ENCODE measurements around the gene ZNF841.
A peak's percentile ranks its signal among the peaks of the same experiment; 100 is the strongest.
"Not testable (repeated sequence)": the region's sequence is repeated elsewhere in the genome, so short reads cannot be mapped to it uniquely, and the experiment has no call there.

ZNF841 gene

DNA sequence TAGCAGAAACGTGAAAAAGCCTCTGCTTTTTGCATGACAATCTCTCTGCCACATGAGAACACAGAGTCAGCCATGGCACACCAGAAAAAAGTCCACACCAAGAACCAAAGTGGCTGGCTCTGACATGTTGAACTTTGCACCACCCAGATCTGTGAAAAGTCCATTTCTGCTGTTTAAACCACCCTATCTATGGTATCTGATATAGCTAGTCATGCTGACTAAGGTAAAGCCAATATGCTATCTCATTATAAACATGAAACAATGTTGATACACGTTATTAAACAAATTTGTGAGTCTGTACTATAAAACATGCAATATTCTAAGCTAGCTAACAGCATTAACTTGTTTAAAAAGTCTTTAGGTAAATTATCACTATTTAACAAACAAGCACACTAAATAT, 25.9 kb downstream of the ZNF841 start:
- no peak for DNase-seq (ENCODE audit: low read depth in 2 of 3, low spot score in 2 of 3)

DNA sequence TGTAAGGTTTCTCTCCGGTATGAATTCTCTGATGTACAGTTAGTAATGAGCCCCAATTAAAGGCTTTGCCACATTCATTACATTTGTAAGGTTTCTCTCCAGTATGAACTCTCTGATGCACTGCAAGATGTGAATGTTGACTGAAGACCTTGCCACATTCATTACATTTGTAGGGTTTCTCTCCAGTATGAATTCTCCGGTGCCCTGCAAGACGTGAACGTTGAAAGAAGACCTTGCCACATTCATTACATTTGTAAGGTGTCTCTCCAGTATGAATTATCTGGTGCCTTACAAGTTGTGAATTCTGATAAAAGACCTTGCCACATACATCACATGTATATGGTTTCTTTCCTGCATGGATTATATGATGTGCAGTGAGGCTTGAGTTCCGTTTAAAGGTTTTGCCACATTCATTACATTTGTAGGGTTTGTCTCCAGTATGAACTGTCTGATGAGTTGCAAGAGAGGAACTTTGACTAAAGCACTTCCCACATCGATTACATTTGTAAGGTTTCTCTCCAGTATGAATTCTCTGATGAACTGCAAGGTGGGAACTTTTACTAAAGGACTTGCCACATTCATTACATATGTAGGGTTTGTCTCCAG, 29.2 kb downstream of the ZNF841 start:
- DNase-seq (ENCODE audit: low read depth in 2 of 3, low spot score in 2 of 3): no peak

DNA sequence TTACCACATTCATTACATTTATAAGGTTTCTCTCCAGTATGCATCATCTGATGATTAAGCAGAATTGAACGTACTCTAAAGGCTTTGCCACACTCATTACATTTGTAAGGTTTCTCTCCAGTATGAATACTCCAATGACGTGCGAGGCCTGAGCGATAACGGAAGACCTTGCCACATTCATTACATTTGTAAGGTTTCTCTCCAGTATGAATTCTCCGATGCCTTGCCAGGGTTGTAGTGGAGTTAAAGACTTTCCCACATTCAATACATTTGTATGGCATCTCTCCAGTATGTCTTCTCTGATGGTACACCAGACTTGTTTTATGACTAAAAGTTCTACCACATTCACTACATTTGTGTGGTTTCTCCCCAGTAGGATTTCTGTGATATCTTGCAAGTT, 30.2 kb downstream of the ZNF841 start:
- no peak for DNase-seq (ENCODE audit: low read depth in 2 of 3, low spot score in 2 of 3)

DNA sequence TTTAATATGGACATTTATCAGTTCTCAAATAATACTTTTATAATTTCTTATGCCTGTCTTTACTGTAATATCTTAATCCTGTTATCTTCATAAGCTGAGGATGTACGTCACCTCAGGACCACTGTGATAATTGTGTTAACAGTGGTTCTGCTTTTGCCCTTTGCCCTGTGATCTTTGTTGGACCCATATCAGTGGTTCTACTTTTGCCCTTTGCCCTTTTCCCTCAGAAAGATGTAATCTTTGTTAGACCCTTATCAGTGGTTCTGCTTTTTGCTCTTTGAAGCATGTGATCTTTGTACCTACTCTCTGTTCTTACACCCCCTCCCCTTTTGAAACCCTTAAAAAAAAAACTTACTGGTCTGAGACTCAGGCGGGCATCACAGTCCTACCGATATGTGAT, 39.1 kb downstream of the ZNF841 start:
- not testable (repeated sequence) for DNase-seq (ENCODE audit: low read depth in 2 of 3, low spot score in 2 of 3)

DNA sequence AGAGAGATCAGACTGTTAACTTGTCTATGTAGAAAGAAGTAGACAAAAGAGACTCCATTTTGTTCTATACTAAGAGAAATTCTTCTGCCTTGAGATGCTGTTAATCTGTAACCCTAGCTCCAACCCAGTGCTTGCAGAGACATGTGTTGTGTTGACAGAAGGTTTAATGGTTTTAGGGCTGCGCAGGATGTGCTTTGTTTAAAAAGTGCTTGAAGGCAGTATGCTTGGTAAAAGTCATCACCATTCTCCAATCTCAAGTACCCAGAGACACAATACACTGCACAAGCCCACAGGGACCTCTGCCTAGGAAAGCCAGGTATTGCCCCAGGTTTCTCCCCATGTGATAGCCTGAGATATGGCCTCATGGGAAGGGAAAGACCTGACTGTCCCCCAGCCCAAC, 43.8 kb downstream of the ZNF841 start:
- DNase-seq (ENCODE audit: low read depth in 2 of 3, low spot score in 2 of 3): not testable (repeated sequence)

DNA sequence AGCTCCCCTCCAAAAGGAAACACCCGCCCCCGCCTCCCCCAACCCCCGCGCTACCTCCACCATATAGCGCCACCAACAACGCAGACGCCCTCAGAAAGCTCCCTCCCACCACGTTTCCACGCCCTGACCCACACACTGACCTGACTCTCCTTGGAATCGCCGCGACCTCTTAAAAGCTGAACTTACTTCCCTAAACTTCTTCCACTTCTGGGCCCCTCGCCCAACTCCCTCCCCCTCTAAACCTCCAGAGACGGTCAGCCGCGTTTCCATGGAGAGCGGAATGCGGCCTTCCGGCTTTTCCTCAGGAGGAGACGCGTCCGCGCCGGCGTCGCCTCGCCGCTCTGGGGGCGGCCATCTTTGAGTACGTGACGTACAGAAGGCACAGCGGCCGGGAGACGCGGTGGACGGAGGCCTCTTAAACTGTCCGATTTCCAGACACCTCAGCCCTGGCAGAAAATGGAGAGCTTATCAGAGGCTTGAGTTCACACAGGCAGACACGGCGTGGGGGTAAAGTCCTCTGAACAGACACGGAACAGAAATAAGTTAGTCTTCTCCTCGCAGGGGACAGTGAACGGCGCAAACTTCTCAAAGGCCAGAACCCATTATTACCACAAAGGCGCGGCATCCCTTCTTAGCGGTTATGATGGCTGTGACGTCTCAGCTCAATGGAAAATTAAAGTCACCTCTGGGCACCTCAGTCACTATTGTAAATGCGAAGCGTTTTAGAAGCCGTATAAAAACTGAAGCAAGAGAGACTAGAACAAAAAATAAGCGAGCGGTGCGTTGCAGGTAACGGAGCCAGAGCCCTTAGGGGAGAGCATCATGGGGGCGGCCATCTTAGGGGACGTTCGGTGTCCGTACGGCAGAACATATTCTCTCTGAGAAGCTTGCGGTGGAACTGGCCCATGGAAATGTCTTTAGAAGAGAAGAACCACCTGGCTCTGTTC, 46.7 kb downstream of the ZNF841 start, which contains the start of gene ZNF432:
TSS of gene ZNF432 (minus strand) at position 284 of the 947 bp plus-strand sequence. CDS start 1,970 bp downstream, outside the sequence.
- peak; percentile 52 to 61 (median 54) for DNase-seq (ENCODE audit: low read depth in 2 of 3, low spot score in 2 of 3)

DNA sequence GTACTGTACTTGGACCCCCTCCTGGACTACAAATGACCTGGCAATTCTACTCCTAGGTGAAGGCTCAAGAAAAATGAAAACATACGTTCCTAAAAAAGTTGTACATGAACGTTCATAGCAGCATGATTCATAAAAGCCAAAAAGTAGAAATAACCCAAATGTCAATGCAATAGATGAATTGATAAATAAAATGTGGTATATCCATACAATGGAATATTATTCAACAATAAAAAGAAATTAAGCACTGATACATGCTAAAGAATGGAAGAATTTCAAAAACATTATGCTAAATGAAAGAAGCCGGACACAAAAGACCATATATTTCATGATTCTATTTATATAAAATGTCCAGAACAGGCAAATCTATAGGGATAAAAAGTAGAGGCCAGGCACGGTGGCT, 56.4 kb downstream of the ZNF841 start:
- no peak for DNase-seq (ENCODE audit: low read depth in 2 of 3, low spot score in 2 of 3)

DNA sequence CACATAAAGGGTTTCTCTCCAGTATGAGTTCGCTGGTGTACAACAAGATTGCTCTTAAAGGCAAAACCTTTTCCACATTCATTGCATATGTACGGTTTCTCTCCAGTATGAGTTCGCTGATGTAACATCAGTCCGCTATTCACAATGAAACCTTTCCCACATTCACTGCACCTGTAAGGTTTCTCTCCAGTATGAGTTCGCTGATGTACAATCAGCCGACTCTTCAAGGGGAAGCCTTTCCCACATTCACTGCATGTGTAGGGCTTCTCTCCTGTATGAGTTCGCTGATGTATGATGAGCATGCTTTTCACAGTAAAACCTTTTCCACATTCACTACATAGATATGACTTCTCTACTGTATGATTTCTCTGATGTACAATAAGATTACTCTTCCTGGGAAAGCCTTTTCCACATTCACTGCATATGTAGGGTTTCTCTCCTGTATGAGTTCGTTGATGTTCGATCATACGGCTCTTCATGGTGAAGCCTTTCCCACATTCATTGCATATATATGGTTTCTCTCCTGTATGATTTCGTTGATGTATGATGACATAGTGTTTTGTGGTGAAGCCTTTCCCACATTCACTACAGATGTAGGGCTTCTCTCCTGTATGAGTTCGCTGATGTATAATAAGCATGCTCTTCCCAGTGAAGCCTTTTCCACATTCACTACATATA, 61.4 kb downstream of the ZNF841 start:
- no peak for DNase-seq (ENCODE audit: low read depth in 2 of 3, low spot score in 2 of 3)

DNA sequence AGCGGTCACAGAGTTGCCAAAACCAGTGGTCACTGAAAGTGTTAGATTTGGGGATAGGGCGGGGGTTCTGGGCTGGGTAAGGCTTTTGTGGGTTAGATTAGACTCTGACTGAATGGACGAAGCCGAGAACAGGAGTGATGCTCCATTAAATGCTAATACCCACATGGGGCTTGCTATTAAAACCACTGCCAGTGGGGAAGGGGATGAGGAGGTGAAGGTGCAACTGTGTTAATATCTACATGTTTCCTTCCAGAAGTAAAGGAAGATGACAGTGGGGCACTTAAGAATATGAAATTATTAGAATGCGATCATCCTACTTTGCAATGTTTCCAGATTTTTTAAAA, 66.8 kb downstream of the ZNF841 start:
- DNase-seq (ENCODE audit: low read depth in 2 of 3, low spot score in 2 of 3): no peak

DNA sequence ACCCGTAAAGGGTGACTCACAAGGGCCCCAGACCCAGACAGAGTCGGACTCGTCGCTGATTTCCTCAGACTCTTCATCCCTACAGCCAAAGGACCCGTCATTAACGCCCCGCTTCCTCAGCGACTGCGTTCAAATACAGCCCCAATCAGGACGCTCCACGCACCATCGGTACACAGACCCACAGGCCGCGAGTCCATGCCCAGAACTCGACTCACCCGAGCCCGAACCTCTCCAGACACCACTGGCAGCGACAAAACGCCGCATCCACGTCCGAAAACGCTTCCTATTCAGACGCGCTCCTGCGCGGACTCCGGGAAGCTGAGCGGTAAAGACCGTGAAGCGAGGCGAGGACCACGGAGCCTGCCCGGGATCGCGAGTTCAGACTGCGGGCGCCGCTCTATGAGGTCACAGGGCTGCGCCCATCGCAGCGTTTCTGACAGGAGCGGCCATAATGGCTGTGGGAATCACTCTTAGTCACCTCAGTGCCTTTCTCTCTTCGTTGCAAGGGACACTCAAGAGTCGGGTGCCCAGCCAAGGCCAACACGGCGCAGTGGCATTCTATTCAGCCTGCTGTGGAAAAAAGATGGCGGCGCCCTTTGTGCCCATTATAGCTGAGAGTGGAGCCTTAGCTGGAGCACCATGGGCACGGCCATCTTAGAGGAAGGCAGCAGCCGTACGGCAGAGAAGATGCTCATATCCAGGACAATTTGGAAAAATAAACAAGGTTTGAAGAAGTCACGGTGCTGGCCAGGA, 67.4 kb downstream of the ZNF841 start, which contains the start of gene ZNF614:
TSS of gene ZNF614 (minus strand) at position 353 of the 753 bp plus-strand sequence. CDS start 2,634 bp downstream, outside the sequence.
- peak; percentile 61 to 73 (median 71) for DNase-seq (ENCODE audit: low read depth in 2 of 3, low spot score in 2 of 3)

DNA sequence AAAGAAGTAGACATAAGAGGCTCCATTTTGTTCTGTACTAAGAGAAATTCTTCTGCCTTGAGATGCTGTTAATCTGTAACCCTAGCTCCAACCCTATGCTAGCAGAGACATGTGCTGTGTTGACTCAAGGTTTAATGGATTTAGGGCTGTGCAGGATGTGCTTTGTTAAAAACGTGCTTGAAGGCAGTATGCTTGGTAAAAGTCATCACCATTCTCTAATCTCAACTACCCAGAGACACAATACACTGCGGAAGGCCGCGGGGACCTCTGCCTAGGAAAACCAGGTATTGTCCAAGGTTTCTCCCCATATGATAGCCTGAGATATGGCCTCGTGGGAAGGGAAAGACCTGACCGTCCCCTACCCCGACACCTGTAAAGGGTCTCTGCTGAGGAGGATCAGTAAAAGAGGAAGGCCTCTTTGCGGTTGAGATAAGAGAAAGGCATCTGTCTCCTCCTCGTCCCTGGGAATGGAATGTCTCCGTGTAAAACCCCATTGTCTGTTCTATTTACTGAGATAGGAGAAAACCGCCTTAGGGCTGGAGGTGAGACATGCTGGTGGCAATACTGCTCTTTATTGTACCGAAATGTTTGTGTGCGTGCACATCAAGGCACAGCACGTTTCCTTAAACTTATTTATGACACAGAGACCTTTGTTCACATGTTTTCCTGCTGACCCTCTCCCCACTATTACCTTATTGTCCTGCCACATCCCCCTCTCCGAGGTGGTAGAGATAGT, 69.1 kb downstream of the ZNF841 start:
- DNase-seq (ENCODE audit: low read depth in 2 of 3, low spot score in 2 of 3): not testable (repeated sequence)

DNA sequence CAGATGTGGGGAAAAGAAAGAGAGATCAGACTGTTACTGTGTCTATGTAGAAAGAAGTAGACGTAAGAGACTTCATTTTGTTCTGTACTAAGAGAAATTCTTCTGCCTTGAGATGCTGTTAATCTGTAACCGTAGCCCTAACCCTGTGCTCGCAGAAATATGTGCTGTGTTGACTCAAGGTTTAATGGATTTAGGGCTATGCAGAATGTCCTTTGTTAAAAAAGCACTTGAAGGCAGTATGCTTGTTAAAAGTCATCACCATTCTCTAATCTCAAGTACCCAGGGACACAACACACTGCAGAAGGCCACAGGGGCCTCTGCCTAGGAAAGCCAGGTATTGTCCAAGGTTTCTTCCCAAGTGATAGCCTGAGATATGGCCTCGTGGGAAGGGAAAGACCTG, 71.1 kb downstream of the ZNF841 start:
- not testable (repeated sequence) for DNase-seq (ENCODE audit: low read depth in 2 of 3, low spot score in 2 of 3)

DNA sequence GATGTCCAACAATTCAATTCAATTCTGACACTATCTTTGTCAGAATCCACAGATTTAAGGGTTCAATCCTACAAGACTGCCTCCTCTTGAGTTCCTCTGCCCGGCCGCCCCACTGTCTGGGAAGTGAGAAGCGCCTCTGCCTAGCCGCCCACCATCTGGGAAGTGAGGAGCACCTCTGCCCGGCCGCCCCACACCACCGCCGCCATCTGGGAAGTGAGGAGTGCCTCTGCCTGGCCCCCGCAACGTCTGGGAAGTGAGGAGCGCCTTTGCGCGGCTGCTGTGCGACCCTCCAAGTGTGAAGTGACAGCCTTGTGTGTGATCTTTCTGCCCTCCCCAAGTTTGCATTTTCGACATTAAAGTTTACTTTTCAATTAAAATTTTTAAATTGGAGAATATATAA, 73.4 kb downstream of the ZNF841 start:
- DNase-seq (ENCODE audit: low read depth in 2 of 3, low spot score in 2 of 3): no peak

DNA sequence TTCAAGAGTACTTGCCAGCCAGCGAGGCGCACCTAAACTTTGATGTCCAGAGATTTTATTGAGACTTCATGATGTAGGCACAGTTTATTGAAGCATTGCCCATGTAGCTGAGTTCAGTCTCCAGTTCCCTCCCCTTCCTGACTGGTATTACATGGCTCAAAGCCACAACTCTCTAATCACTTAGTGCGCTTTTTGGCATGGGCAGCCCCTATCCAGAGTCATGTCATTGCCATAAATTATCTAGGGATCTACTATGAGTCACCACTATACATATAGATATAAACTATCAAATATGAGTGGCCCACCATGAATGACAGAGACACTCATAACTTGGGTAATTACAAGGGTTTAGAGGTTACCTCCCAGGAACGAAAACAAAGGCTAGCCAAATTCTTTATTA, 75.1 kb downstream of the ZNF841 start:
- DNase-seq (ENCODE audit: low read depth in 2 of 3, low spot score in 2 of 3): no peak

All from activated CD8-positive, alpha-beta memory T cell treated with anti-CD3 and anti-CD28 coated beads for 48 hours (primary cell).